Stimulated activated naive CD8-positive, alpha-beta T cell treated with anti-CD3 and anti-CD28 coated beads, Interleukin-15, amount 100 ng/mL, for 72 hours (primary cell): ENCODE measurements around the gene RAB13.

Experiments
- ATAC-seq: fragments of 150-1000 bp; cut with Tn5 transposase; 2 replicates; pipeline ENCODE4 v1.10.0; 2021; ENCODE audit warnings: mild to moderate bottlenecking, moderate library complexity
- DNase-seq, 2 donors: peaks; one replicate each; pipeline ENCODE4 v3.0.0; 2021 to 2022
- H3K27ac Mint-ChIP-seq, 2 donors: one replicate each; pipeline ENCODE4 v1.8.0; 2022; ENCODE audit warnings: mild to moderate bottlenecking in 2 of 2, mixed read lengths in 2 of 2, moderate library complexity in 2 of 2
- H3K27me3 Mint-ChIP-seq: one replicate; pipeline ENCODE4 v1.8.0; 2022; ENCODE audit warnings: mixed read lengths
- H3K4me1 Mint-ChIP-seq: one replicate; pipeline ENCODE4 v1.8.0; 2022; ENCODE audit warnings: mild to moderate bottlenecking, mixed read lengths
- H3K4me3 Mint-ChIP-seq, 2 donors: one replicate each; pipeline ENCODE4 v1.8.0; 2022; ENCODE audit warnings: mild to moderate bottlenecking in 2 of 2, mixed read lengths in 2 of 2, moderate library complexity in 1 of 2
- H3K9me3 Mint-ChIP-seq, 2 donors: one replicate each; pipeline ENCODE4 v1.8.0; 2022; ENCODE audit warnings: mixed read lengths in 2 of 2

RAB13 gene

GRCh38 chr1:153936011-153936802 is 49.9 kb downstream of the RAB13 start:
- Mint-ChIP-seq H3K27ac (peak overlapping the region in 1 of 2 donors; percentile 75), H3K9me3 (no peaks in the 10 kb centered on the region), H3K4me3 (no peak overlapping the region), H3K27me3 (no peaks in the 10 kb centered on the region), H3K4me1 (peaks cover 29% of the 10 kb centered on the region)
- ATAC-seq (no peak), DNase-seq (no peak)

DNA sequence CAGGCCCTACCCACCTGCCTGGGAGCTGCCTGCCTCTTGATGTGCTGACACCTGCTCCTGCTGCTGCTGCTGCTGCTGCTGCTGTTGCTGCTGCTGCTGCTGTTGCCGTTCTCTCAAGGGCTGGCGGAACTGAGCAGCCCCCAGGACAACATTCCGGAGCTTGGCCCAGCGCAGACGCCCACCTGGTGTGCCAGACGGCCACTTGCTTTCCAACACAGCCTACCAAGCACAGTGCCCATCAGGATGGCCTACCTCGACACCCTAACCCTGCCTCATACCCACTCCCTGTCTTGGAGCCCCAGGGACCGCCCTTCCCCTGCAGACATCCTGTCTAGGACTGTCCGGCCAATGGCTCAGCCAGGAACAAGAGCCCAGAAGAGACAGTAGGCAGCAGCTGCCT is 51.4 kb downstream of the RAB13 start:
- Mint-ChIP-seq H3K27ac (peak overlapping the region in 1 of 2 donors; percentile 1), H3K4me1 (peaks cover 15% of the 10 kb centered on the region)
- ATAC-seq, result no peak

DNA sequence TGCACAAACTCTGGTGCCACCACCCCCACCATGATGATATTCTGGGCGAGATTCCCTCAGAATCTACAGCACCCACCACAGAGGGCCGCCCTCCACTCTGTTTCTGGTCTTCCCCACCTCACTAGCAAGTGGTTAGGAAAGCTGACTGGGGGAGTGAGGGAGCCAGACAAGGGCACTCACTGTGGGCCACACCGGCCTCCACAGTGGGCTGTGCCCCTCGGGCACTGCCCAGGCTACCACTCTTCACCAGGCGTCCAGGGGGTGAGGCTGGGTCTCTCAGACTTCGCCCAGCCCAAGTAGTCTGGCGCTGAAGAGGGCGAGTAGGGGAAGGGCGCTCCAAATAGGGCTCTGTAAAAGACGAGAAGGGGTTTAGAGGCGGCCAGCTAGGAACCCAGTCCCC is 52.2 kb downstream of the RAB13 start:
- no peak for DNase-seq
- no peak for ATAC-seq
- no peaks in the 10 kb centered on the region for H3K27me3 Mint-ChIP-seq
- no peaks in the 10 kb centered on the region for H3K9me3 Mint-ChIP-seq
- H3K4me1 Mint-ChIP-seq, result peaks cover 15% of the 10 kb centered on the region
- H3K4me3 Mint-ChIP-seq, result no peak overlapping the region
- H3K27ac Mint-ChIP-seq, result peak overlapping the region in 1 of 2 donors; percentile 80

More for the DNA sequence above, 51.4 kb downstream of the RAB13 start:
- no peak for DNase-seq
- no peaks in the 10 kb centered on the region for H3K9me3 Mint-ChIP-seq
- H3K4me3 Mint-ChIP-seq, result no peak overlapping the region
- no peaks in the 10 kb centered on the region for H3K27me3 Mint-ChIP-seq

DNA sequence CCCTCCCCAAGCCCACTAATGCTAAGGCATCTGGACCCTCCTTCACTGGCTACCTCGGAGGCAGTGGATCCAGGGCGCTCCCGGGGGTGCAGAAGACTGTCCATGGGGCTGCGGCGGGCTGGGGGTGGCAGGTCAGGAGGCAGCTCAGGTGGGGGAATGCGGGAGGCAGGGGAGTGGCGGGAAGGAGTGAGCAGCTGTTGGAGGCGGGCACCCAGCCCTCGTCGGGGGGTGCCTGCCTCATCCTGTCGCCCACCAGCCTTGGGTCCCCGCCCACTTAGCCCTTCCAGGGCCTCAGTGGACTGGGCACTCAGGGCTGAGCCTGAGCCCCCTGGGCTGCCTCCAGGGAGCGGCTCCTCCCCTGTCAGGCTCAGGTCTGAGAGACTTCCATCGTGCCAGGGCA is 52.7 kb downstream of the RAB13 start:
- Mint-ChIP-seq H3K4me1 (peaks cover 20% of the 10 kb centered on the region), H3K27ac (no peak overlapping the region), H3K4me3 (no peak overlapping the region), H3K27me3 (no peaks in the 10 kb centered on the region), H3K9me3 (no peaks in the 10 kb centered on the region)
- peak; percentile 15 for ATAC-seq
- DNase-seq, result no peak

- Mint-ChIP-seq H3K27ac (peak overlapping the region; percentile 64 to 76), H3K4me3 (no peak overlapping the region), H3K4me1 (peaks cover 28% of the 10 kb centered on the region), H3K27me3 (no peaks in the 10 kb centered on the region), H3K9me3 (no peaks in the 10 kb centered on the region)
- no peak for DNase-seq
- ATAC-seq, result no peak
These were observed 53.7 kb downstream of the RAB13 start for GRCh38 chr1:153932156-153933131.
